ENCODE results near the gene ADCK1. TPM values are rescaled to one million over a fixed set of nuclear protein-coding genes. Genes with fewer than 3 reads are reported as not detected.

Gene ADCK1
- total RNA-seq, 1 experiment from 2014 or later, result 19.0 TPM

DNA sequence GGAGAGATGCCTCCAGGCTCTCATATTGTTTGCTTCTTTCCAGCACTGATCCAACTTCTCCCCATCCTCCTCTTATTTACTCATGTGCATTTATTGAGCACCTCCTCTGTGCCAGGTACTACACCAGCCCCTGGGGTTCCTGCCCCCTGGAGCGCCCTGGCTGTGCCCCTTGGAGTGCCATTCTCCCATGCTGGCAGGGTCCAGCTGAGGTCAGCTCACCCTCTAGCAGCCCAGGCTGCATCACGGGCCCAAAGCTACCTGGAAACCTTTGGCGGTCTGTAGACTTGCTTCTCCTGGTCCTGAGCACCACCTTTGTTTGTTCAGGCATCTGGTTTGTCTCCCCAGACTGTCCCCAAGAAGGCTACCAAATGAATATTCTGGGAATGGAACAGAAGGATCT, 67.0 kb downstream of the ADCK1 start:
- Histone ChIP-seq H2AFZ (no peak overlapping the region), H4K20me1 (ENCODE audit: insufficient read depth) (no peaks in the 10 kb centered on the region), H3F3A (ENCODE audit: insufficient read depth, low read depth) (no peaks in the 10 kb centered on the region; the same call in 1 of the 2 replicates), H3K4me1 (replicated peaks; ENCODE audit: insufficient read depth) (no peaks in the 10 kb centered on the region), H3K9me3 (ENCODE audit: insufficient read depth, low read depth) (no peaks in the 10 kb centered on the region), H3K4me3 (no peak overlapping the region), H3K79me2 (ENCODE audit: low read depth) (no peaks in the 10 kb centered on the region), H3K27ac (no peak overlapping the region), H3K36me3 (ENCODE audit: low read depth) (no peaks in the 10 kb centered on the region), H3K27me3 (ENCODE audit: insufficient read depth, low read depth) (no peaks in the 10 kb centered on the region), H3K9me2 (ENCODE audit: insufficient read depth) (no peaks in the 10 kb centered on the region), H3K4me2 (no peak overlapping the region)
- CTCF ChIA-PET, result no interaction called here
- BruUV-seq (replicated peaks), result no TSS peak
- POLR2A ChIA-PET (ENCODE audit: unreplicated experiment), result interaction anchor here (0.6 kb wide), 1 partner anchor 13 kb away, joined by 4 read pairs; no protein-coding TSS in a partner anchor
- intact Hi-C loops (cut with micrococcal nuclease; ENCODE audit: unreplicated experiment), result no loop called here
- no peak for DNase-seq
- no peak for TF ChIP-seq EZH2 (IDR thresholded peaks at IDR 0.05; ENCODE audit: low read depth)
- TF ChIP-seq, protein P1, sequence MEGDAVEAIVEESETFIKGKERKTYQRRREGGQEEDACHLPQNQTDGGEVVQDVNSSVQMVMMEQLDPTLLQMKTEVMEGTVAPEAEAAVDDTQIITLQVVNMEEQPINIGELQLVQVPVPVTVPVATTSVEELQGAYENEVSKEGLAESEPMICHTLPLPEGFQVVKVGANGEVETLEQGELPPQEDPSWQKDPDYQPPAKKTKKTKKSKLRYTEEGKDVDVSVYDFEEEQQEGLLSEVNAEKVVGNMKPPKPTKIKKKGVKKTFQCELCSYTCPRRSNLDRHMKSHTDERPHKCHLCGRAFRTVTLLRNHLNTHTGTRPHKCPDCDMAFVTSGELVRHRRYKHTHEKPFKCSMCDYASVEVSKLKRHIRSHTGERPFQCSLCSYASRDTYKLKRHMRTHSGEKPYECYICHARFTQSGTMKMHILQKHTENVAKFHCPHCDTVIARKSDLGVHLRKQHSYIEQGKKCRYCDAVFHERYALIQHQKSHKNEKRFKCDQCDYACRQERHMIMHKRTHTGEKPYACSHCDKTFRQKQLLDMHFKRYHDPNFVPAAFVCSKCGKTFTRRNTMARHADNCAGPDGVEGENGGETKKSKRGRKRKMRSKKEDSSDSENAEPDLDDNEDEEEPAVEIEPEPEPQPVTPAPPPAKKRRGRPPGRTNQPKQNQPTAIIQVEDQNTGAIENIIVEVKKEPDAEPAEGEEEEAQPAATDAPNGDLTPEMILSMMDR (conservative IDR thresholded peaks at IDR 0.05), result no peak

DNA sequence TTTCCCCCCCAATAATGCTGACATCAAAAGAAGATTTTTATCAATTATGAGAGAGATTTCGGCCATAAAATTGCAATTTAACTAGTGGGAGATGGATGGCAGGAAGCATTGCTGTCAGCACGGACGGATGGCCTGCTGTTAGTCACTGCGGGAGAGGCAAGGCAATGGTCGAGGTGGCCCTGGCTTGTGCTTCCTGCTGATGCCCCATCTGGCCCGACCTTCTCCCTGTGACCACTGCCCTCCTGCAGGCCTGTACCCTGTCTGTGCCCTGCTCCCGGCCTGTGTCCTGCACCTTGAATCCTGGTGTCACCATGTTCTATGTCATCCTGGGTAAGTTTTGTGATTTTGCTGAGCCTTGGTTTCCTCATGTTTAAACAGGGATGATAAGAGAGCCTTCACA, 67.6 kb downstream of the ADCK1 start:
- DNase-seq, result no peak
- no TSS peak for BruUV-seq (replicated peaks)
- Histone ChIP-seq H4K20me1 (ENCODE audit: insufficient read depth) (no peaks in the 10 kb centered on the region), H2AFZ (no peak overlapping the region), H3K4me3 (no peak overlapping the region), H3K4me2 (no peak overlapping the region), H3K4me1 (replicated peaks; ENCODE audit: insufficient read depth) (no peaks in the 10 kb centered on the region), H3K79me2 (ENCODE audit: low read depth) (no peaks in the 10 kb centered on the region), H3K9me2 (ENCODE audit: insufficient read depth) (no peaks in the 10 kb centered on the region), H3F3A (ENCODE audit: insufficient read depth, low read depth) (no peaks in the 10 kb centered on the region; the same call in 1 of the 2 replicates), H3K27ac (no peak overlapping the region), H3K36me3 (ENCODE audit: low read depth) (no peaks in the 10 kb centered on the region), H3K9me3 (ENCODE audit: insufficient read depth, low read depth) (no peaks in the 10 kb centered on the region), H3K27me3 (ENCODE audit: insufficient read depth, low read depth) (no peaks in the 10 kb centered on the region)
- POLR2A ChIA-PET (ENCODE audit: unreplicated experiment), result no interaction called here
- intact Hi-C loops (cut with micrococcal nuclease; ENCODE audit: unreplicated experiment), result no loop called here
- TF ChIP-seq, protein P1 (conservative IDR thresholded peaks at IDR 0.05), result no peak
- no peak for TF ChIP-seq EZH2 (IDR thresholded peaks at IDR 0.05; ENCODE audit: low read depth)
- CTCF ChIA-PET, result no interaction called here

DNA sequence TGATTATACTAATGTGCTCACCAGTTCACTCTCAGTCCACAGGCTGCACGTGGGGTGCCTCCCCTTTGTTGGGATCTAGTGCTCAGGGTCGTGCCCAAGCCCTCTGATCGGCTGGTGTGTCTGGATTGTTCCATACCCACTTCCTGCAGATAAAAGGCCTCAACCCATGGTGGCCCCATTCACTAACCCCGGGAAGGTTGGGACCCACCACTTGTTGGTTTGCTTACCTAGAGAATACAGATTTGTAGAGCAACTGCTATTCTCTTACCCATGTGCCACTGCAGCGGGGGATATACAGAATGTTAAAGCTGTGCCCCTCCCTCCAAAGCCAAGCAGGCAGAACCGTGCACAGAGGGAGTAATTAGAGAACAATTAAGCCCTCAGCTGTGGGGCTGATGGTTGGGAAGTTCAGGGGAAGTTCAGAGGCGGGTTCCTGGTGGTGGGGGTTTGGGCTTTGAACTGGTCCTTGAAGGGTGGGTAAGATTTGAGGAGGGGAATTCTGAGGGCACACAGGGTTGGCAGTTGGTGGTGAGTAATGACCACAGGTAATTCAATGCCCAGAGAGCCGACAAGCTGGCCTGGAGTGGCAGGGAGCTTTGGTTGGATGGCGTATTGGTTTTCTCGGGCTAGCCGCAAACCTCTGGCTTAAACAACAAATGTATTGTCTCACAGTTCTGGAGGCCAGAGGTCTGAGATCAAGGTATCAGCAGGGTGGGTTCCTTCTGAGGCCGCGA, 68.8 kb downstream of the ADCK1 start:
- H2AFZ ChIP-seq, result no peak overlapping the region
- no peaks in the 10 kb centered on the region for H4K20me1 ChIP-seq (ENCODE audit: insufficient read depth)
- H3K4me2 ChIP-seq, result no peak overlapping the region
- H3F3A ChIP-seq (ENCODE audit: insufficient read depth, low read depth), result no peaks in the 10 kb centered on the region
- ChIA-PET CTCF (no interaction called here), POLR2A (ENCODE audit: unreplicated experiment) (no interaction called here)
- no peak overlapping the region for H3K27ac ChIP-seq
- no peak overlapping the region for H3K4me3 ChIP-seq
- no peaks in the 10 kb centered on the region for H3K9me3 ChIP-seq (ENCODE audit: insufficient read depth, low read depth)
- DNase-seq, result no peak
- H3K4me1 ChIP-seq (replicated peaks; ENCODE audit: insufficient read depth), result no peaks in the 10 kb centered on the region
- no peaks in the 10 kb centered on the region for H3K9me2 ChIP-seq (ENCODE audit: insufficient read depth)
- intact Hi-C loops (cut with micrococcal nuclease; ENCODE audit: unreplicated experiment), result no loop called here
- H3K27me3 ChIP-seq (ENCODE audit: insufficient read depth, low read depth), result no peaks in the 10 kb centered on the region
- no TSS peak for BruUV-seq (replicated peaks)
- no peaks in the 10 kb centered on the region for H3K79me2 ChIP-seq (ENCODE audit: low read depth)
- TF ChIP-seq, protein P1 (conservative IDR thresholded peaks at IDR 0.05), result no peak
- no peak for TF ChIP-seq EZH2 (IDR thresholded peaks at IDR 0.05; ENCODE audit: low read depth)
- H3K36me3 ChIP-seq (ENCODE audit: low read depth), result no peaks in the 10 kb centered on the region

Measured in PC-9 (cell line).